ENCODE data around the gene HPSE2. TPM values are rescaled to one million over a fixed set of nuclear protein-coding genes. Genes with fewer than 3 reads are reported as not detected.

Gene HPSE2
- total RNA-seq, 1 donor from 2014 or later = under 0.01 TPM

Small RNA genes lying within 50 kb of the gene (small RNA-seq; reads per million reads assigned to genes)
- gene MIR4685 (not detected), gene MIR6507 (not detected)

Other genes starting within 250 kb of the HPSE2 start
- not detected for gene CNNM1, start 93.5 kb upstream of the HPSE2 start, total RNA-seq
- gene GOT1, start 194.8 kb upstream of the HPSE2 start, total RNA-seq = 27.1 TPM